GM23248 (cell line): ENCODE results near the gene CMIP. TPM values are rescaled to one million over a fixed set of nuclear protein-coding genes. Genes with fewer than 3 reads are reported as not detected.

ENCODE experiments used
- DNase-seq: peaks from one replicate; pipeline ENCODE4 v3.0.0-alpha.2; 2015
- H2AFZ ChIP-seq: fragments of 200-600 bp; sonication (generic); 2 replicates; pipeline ENCODE4 v1.6.1; 2016; ENCODE audit warnings: antibody characterized with exemption
- H3F3A ChIP-seq: fragments of 200-600 bp; sonication (generic); 2 replicates; pipeline ENCODE4 v1.6.1; 2016; ENCODE audit warnings: mild to moderate bottlenecking, antibody characterized with exemption, mixed run types; ENCODE audit not compliant: insufficient read depth
- H3K27ac ChIP-seq: fragments of 200-600 bp; sonication (generic); 2 replicates; pipeline ENCODE4 v1.5.1; 2016; ENCODE audit warnings: mild to moderate bottlenecking
- H3K27me3 ChIP-seq: fragments of 200-600 bp; sonication (generic); replicated peaks from 2 replicates; pipeline ENCODE4 v1.6.1; 2016; ENCODE audit warnings: mild to moderate bottlenecking; ENCODE audit not compliant: insufficient read depth
- H3K36me3 ChIP-seq: fragments of 200-600 bp; sonication (generic); 2 replicates; pipeline ENCODE4 v1.6.1; 2016; ENCODE audit warnings: low read depth, mild to moderate bottlenecking
- H3K4me1 ChIP-seq: fragments of 200-600 bp; sonication (generic); 2 replicates; pipeline ENCODE4 v1.6.1; 2016; ENCODE audit warnings: mild to moderate bottlenecking; ENCODE audit not compliant: insufficient read depth
- H3K4me2 ChIP-seq: fragments of 200-600 bp; sonication (generic); one replicate; pipeline ENCODE4 v1.6.1; 2016; ENCODE audit warnings: mild to moderate bottlenecking; ENCODE audit not compliant: unreplicated experiment
- H3K4me3 ChIP-seq: fragments of 200-600 bp; sonication (generic); 2 replicates; pipeline ENCODE4 v1.5.1; 2016; ENCODE audit warnings: mild to moderate bottlenecking
- H3K79me2 ChIP-seq: fragments of 200-600 bp; sonication (generic); 2 replicates; pipeline ENCODE4 v1.6.1; 2016; ENCODE audit warnings: mild to moderate bottlenecking; ENCODE audit not compliant: insufficient read depth
- H3K9ac ChIP-seq: fragments of 200-600 bp; sonication (generic); 2 replicates; pipeline ENCODE4 v1.6.1; 2016; ENCODE audit warnings: mild to moderate bottlenecking
- H3K9me2 ChIP-seq: fragments of 200-600 bp; sonication (generic); 2 replicates; pipeline ENCODE4 v1.6.1; 2016; ENCODE audit warnings: mixed run types, mild to moderate bottlenecking, moderate library complexity; ENCODE audit not compliant: insufficient read depth
- H3K9me3 ChIP-seq: fragments of 200-600 bp; sonication (generic); one replicate; pipeline ENCODE4 v1.6.1; 2017; ENCODE audit warnings: low read depth
- H4K20me1 ChIP-seq: fragments of 200-600 bp; sonication (generic); 2 replicates; pipeline ENCODE4 v1.6.0; 2016; ENCODE audit not compliant: insufficient read depth
- EZH2 ChIP-seq: fragments of 200-600 bp; sonication (generic); IDR thresholded peaks from 2 replicates; pipeline ENCODE4 v1.6.1; 2018; ENCODE audit warnings: antibody characterized with exemption, mild to moderate bottlenecking; ENCODE audit not compliant: insufficient read depth, poor library complexity, severe bottlenecking
- EZH2phosphoT487 ChIP-seq: fragments of 200-600 bp; sonication (generic); IDR thresholded peaks from 2 replicates; pipeline ENCODE4 v1.6.1; 2018; ENCODE audit warnings: antibody characterized with exemption, moderate library complexity, mild to moderate bottlenecking, low read depth; ENCODE audit not compliant: insufficient read depth
- WGBS, 2 experiments: methylation state at CpG; one replicate each; pipeline ENCODE4 v1.1.6; 2015 to 2017; ENCODE audit warnings: low lambda C conversion rate in 2 of 2, low coverage in 1 of 2; ENCODE audit errors: missing lambda C conversion rate in 2 of 2; 5-methylcytosine and 5-hydroxymethylcytosine counted together
- in situ Hi-C: fragments of 300-500 bp; cut with MboI; formaldehyde crosslinking; loops from 2 replicates; pipeline ENCODE4 v1.15.0; 2020
- polyA plus RNA-seq: library from polyadenylated mRNA; unstranded; fragments of >200 nt; fragmentation: Nextera tagmentation; extraction: Ambion mirVana; gene quantifications from 2 replicates; pipeline ENCODE4 v1.2.1, GENCODE V29; 2016
- total RNA-seq: library from RNA; depleted of rRNA; stranded (reverse); fragments of >200 nt; shearing (Covaris generic); gene quantifications from 2 replicates; pipeline ENCODE4 v1.2.3, GENCODE V29; 2014

CMIP gene
- total and polyA plus RNA-seq, 2 experiments from 2014 or later = 1.5 to 9.5 TPM

- 81 to 83% methylated on average over 15 of the region's 15 CpGs for WGBS, 2 experiments
- in situ Hi-C loops = no loop called here
Measured at GRCh38 chr16:81676883-81677737, 232.5 kb downstream of the CMIP start.

GRCh38 chr16:81678326-81679095 is 233.9 kb downstream of the CMIP start:
- TF ChIP-seq EZH2phosphoT487 (no peak), EZH2 (no peak)
- in situ Hi-C loops = no loop called here
- no peak overlapping the region for H3K27ac ChIP-seq
- no peaks in the 10 kb centered on the region for H3K9me2 ChIP-seq
- H3F3A ChIP-seq = no peaks in the 10 kb centered on the region
- H3K36me3 ChIP-seq = no peaks in the 10 kb centered on the region
- no peaks in the 10 kb centered on the region for H3K9me3 ChIP-seq
- H2AFZ ChIP-seq = no peak overlapping the region
- H3K9ac ChIP-seq = no peak overlapping the region
- no peak overlapping the region for H3K4me2 ChIP-seq
- no peak overlapping the region for H3K4me3 ChIP-seq
- H3K4me1 ChIP-seq = no peaks in the 10 kb centered on the region
- no peaks in the 10 kb centered on the region for H3K27me3 ChIP-seq
- 91% methylated on average over 31 to 35 of the region's 35 CpGs for WGBS, 2 experiments
- no peaks in the 10 kb centered on the region for H4K20me1 ChIP-seq
- no peaks in the 10 kb centered on the region for H3K79me2 ChIP-seq
- no peak for DNase-seq

More at GRCh38 chr16:81676883-81677737, 232.5 kb downstream of the CMIP start:
- no peaks in the 10 kb centered on the region for H3K27me3 ChIP-seq
- TF ChIP-seq EZH2phosphoT487 = no peak
- TF ChIP-seq EZH2 = no peak
- no peaks in the 10 kb centered on the region for H3K4me1 ChIP-seq
- no peaks in the 10 kb centered on the region for H4K20me1 ChIP-seq
- H3F3A ChIP-seq = no peaks in the 10 kb centered on the region
- no peak for DNase-seq
- H3K9me2 ChIP-seq = no peaks in the 10 kb centered on the region
- no peak overlapping the region for H3K27ac ChIP-seq
- H3K4me3 ChIP-seq = no peak overlapping the region
- H3K9me3 ChIP-seq = no peaks in the 10 kb centered on the region
- no peak overlapping the region for H3K9ac ChIP-seq
- H3K36me3 ChIP-seq = peaks cover 4% of the 10 kb centered on the region; the same call in 1 of the 2 replicates
- no peak overlapping the region for H3K4me2 ChIP-seq
- H2AFZ ChIP-seq = no peak overlapping the region
- no peaks in the 10 kb centered on the region for H3K79me2 ChIP-seq

- H3K9me3 ChIP-seq = no peaks in the 10 kb centered on the region
- H3K27ac ChIP-seq = no peak overlapping the region
- no peaks in the 10 kb centered on the region for H3F3A ChIP-seq
- no peak overlapping the region for H2AFZ ChIP-seq
- no peaks in the 10 kb centered on the region for H3K36me3 ChIP-seq
- no peak for DNase-seq
- in situ Hi-C loops = no loop called here
- TF ChIP-seq EZH2 (no peak), EZH2phosphoT487 (no peak)
- no peak overlapping the region for H3K4me2 ChIP-seq
- no peaks in the 10 kb centered on the region for H3K9me2 ChIP-seq
- H3K4me3 ChIP-seq = no peak overlapping the region
- 85 to 87% methylated on average over 16 of the region's 16 CpGs for WGBS, 2 experiments
- H3K79me2 ChIP-seq = no peaks in the 10 kb centered on the region
- H3K27me3 ChIP-seq = no peaks in the 10 kb centered on the region
- H3K9ac ChIP-seq = no peak overlapping the region
- no peaks in the 10 kb centered on the region for H4K20me1 ChIP-seq
- H3K4me1 ChIP-seq = no peaks in the 10 kb centered on the region
Measured at GRCh38 chr16:81679721-81680430, 235.3 kb downstream of the CMIP start.

GRCh38 chr16:81680444-81681275 is 236.1 kb downstream of the CMIP start:
- no peak overlapping the region for H3K4me3 ChIP-seq
- no peak for TF ChIP-seq EZH2phosphoT487
- TF ChIP-seq EZH2 = no peak
- H3K27ac ChIP-seq = no peak overlapping the region
- no peak overlapping the region for H2AFZ ChIP-seq
- H3K36me3 ChIP-seq = no peaks in the 10 kb centered on the region
- H3K27me3 ChIP-seq = no peaks in the 10 kb centered on the region
- no peak overlapping the region for H3K4me2 ChIP-seq
- no peaks in the 10 kb centered on the region for H3K9me3 ChIP-seq
- H3K79me2 ChIP-seq = no peaks in the 10 kb centered on the region
- H3K9me2 ChIP-seq = no peaks in the 10 kb centered on the region
- in situ Hi-C loops = no loop called here
- DNase-seq = no peak
- no peak overlapping the region for H3K9ac ChIP-seq
- H4K20me1 ChIP-seq = no peaks in the 10 kb centered on the region
- H3K4me1 ChIP-seq = no peaks in the 10 kb centered on the region
- WGBS, 2 experiments = 90 to 91% methylated on average over 22 of the region's 22 CpGs
- no peaks in the 10 kb centered on the region for H3F3A ChIP-seq
